Peyer's patch (tissue), 4 donors: ENCODE measurements around the gene PCNT.

Experiments
- POLR2A ChIP-seq, 2 donors: fragments of 450-650 bp; IDR thresholded peaks; one replicate each; pipeline ENCODE4 v1.5.1; 2017; ENCODE audit warnings: antibody characterized with exemption in 2 of 2, mild to moderate bottlenecking in 2 of 2, moderate library complexity in 2 of 2
- TF ChIP-seq, protein P1 (sequence below), 6 experiments: fragments of 450-650 bp in 4 of 6; fragments of 200-600 bp in 2 of 6; sonication (generic) in 1 of 6; IDR thresholded peaks; one replicate each; pipeline ENCODE4 v1.5.1; 2017 to 2019; ENCODE audit warnings: antibody characterized with exemption in 6 of 6, mild to moderate bottlenecking in 3 of 6, moderate library complexity in 1 of 6

DNA sequence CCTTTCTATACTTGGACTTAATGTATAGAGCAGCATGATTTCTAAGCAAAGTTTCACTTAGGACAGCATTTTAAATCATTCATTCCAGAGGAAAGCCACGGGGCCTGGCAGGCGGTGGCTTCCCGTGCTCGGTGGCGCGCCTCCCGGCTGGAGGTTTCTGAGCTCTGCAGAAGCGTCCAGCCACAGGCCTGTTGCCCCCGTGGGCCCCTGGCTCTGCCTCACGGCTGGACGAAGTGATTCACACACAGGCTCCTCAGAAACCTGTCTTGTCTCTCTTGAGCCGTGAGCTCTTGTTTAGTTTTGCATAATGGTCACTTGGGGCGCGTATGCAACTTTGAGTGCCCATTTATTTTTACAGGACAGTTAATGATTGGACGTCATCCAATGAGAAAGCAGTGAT, 112.7 kb downstream of the PCNT start:
- TF ChIP-seq, protein P1, sequence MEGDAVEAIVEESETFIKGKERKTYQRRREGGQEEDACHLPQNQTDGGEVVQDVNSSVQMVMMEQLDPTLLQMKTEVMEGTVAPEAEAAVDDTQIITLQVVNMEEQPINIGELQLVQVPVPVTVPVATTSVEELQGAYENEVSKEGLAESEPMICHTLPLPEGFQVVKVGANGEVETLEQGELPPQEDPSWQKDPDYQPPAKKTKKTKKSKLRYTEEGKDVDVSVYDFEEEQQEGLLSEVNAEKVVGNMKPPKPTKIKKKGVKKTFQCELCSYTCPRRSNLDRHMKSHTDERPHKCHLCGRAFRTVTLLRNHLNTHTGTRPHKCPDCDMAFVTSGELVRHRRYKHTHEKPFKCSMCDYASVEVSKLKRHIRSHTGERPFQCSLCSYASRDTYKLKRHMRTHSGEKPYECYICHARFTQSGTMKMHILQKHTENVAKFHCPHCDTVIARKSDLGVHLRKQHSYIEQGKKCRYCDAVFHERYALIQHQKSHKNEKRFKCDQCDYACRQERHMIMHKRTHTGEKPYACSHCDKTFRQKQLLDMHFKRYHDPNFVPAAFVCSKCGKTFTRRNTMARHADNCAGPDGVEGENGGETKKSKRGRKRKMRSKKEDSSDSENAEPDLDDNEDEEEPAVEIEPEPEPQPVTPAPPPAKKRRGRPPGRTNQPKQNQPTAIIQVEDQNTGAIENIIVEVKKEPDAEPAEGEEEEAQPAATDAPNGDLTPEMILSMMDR (IDR thresholded peaks at IDR 0.05): no peak
- TF ChIP-seq POLR2A (IDR thresholded peaks at IDR 0.05): no peak
